SK-N-SH (cell line): ENCODE data around the gene CTTN. TPM values are rescaled to one million over a fixed set of nuclear protein-coding genes. Genes with fewer than 3 reads are reported as not detected.

Source experiments
- CTCF ChIA-PET: fragments of 300-600, 350-600 bp; formaldehyde crosslinking; extraction: SDS; loops from one replicate; lab custom pipeline; 2021; lab: Yijun Ruan, JAX
- POLR2A ChIA-PET: fragments of 350-600 bp; sonication (Branson Sonifier 250); formaldehyde crosslinking; extraction: SDS; loops from one replicate; lab custom pipeline; 2020; ENCODE audit warnings: antibody characterized with exemption, inconsistent platforms; lab: Yijun Ruan, JAX
- DNase-seq: peaks from one replicate; pipeline ENCODE4 v3.0.0; 2012
- H2AFZ ChIP-seq: fragments of 200-600 bp; sonication (generic); 2 replicates; pipeline ENCODE4 v1.8.1; 2016; ENCODE audit warnings: antibody characterized with exemption, mild to moderate bottlenecking, low read depth
- H3F3A ChIP-seq: fragments of 200-600 bp; sonication (generic); replicated peaks from 2 replicates; pipeline ENCODE3; 2016; ENCODE audit warnings: antibody characterized with exemption, mild to moderate bottlenecking; ENCODE audit not compliant: insufficient read depth
- H3K27ac ChIP-seq, 2 experiments: fragments of 200-500 bp in 1 of 2; fragments of 200-600 bp in 1 of 2; sonication (Bioruptor generic) in 1 of 2; sonication (generic), shearing (Covaris generic) in 1 of 2; 2 replicates each; pipeline versions ENCODE4 v1.5.1 to v1.6.1; 2014 to 2016; ENCODE audit warnings: low read depth in 2 of 2, inconsistent platforms in 1 of 2, low read length in 1 of 2, mild to moderate bottlenecking in 1 of 2, mixed read lengths in 1 of 2
- H3K27me3 ChIP-seq: fragments of 200-600 bp; sonication (generic), shearing (Covaris generic); 2 replicates; pipeline ENCODE4 v1.6.1; 2016; ENCODE audit warnings: mixed run types; ENCODE audit not compliant: insufficient read depth
- H3K36me3 ChIP-seq, 2 experiments: fragments of 200-500 bp in 1 of 2; fragments of 200-600 bp in 1 of 2; sonication (Bioruptor generic) in 1 of 2; sonication (generic) in 1 of 2; replicated peaks in 1 of 2; 2 replicates each; pipeline versions ENCODE3 to v1.5.1; 2014 to 2016; ENCODE audit warnings: low read length in 1 of 2, mild to moderate bottlenecking in 1 of 2; ENCODE audit not compliant: insufficient read depth in 2 of 2, control insufficient read depth in 1 of 2
- H3K4me1 ChIP-seq, 2 experiments: fragments of 200-500 bp in 1 of 2; fragments of 200-600 bp in 1 of 2; sonication (Bioruptor generic) in 1 of 2; sonication (generic), shearing (Covaris generic) in 1 of 2; 2 replicates each; pipeline versions ENCODE4 v1.5.1 to v1.6.1; 2014 to 2016; ENCODE audit warnings: low read depth in 1 of 2, low read length in 1 of 2, mixed run types in 1 of 2; ENCODE audit not compliant: insufficient read depth in 2 of 2, control insufficient read depth in 1 of 2
- H3K4me2 ChIP-seq: fragments of 200-600 bp; sonication (generic), shearing (Covaris generic); 2 replicates; pipeline ENCODE4 v1.6.1; 2017; ENCODE audit warnings: mixed run types
- H3K4me3 ChIP-seq, 2 experiments: fragments of 200-500 bp in 1 of 2; fragments of 200-600 bp in 1 of 2; sonication (Bioruptor generic) in 1 of 2; sonication (generic), shearing (Covaris generic) in 1 of 2; 2 replicates each; pipeline versions ENCODE4 v1.5.1 to v1.8.1; 2014 to 2016; ENCODE audit warnings: low read depth in 2 of 2, inconsistent platforms in 1 of 2, low read length in 1 of 2, mild to moderate bottlenecking in 1 of 2, mixed read lengths in 1 of 2, moderate library complexity in 1 of 2
- H3K79me2 ChIP-seq: fragments of 200-600 bp; sonication (generic); 2 replicates; pipeline ENCODE4 v1.8.1; 2017; ENCODE audit warnings: mild to moderate bottlenecking; ENCODE audit not compliant: insufficient read depth
- H3K9ac ChIP-seq: fragments of 200-600 bp; sonication (generic); 2 replicates; pipeline ENCODE4 v1.6.1; 2017; ENCODE audit warnings: mixed run types
- H3K9me2 ChIP-seq: fragments of 200-600 bp; sonication (generic); 2 replicates; pipeline ENCODE4 v1.6.1; 2017; ENCODE audit warnings: mixed run types
- H3K9me3 ChIP-seq: fragments of 200-600 bp; sonication (generic); 2 replicates; pipeline ENCODE4 v1.6.1; 2017; ENCODE audit warnings: mixed run types, mild to moderate bottlenecking, moderate library complexity
- H4K20me1 ChIP-seq: fragments of 200-600 bp; sonication (generic); 2 replicates; pipeline ENCODE4 v1.6.1; 2017; ENCODE audit warnings: mild to moderate bottlenecking, mixed run types; ENCODE audit not compliant: insufficient read depth
- CTCF ChIP-seq: fragments of 200-600 bp; sonication (generic); IDR thresholded peaks from 2 replicates; pipeline ENCODE4 v1.6.1; 2017; ENCODE audit warnings: antibody characterized with exemption, mild to moderate bottlenecking, moderate library complexity
- ELF1 ChIP-seq: IDR thresholded peaks from 2 replicates; pipeline ENCODE4 v1.4.0; 2012
- EP300 ChIP-seq, 2 experiments: IDR thresholded peaks; 2 replicates each; pipeline versions ENCODE4 v1.4.0 to v1.6.1; 2012; ENCODE audit warnings: borderline replicate concordance in 1 of 2, low read depth in 1 of 2, low read length in 1 of 2
- EZH2phosphoT487 ChIP-seq: fragments of 200-600 bp; sonication (generic); IDR thresholded peaks from 2 replicates; pipeline ENCODE4 v1.6.1; 2017; ENCODE audit warnings: low read depth, mixed run types, mild to moderate bottlenecking, antibody characterized with exemption, moderate library complexity, borderline replicate concordance
- FOXJ3 ChIP-seq: sonication (generic); formaldehyde crosslinking; IDR thresholded peaks from 2 replicates; pipeline ENCODE4 v1.5.1; 2020; ENCODE audit warnings: mild to moderate bottlenecking, missing genetic modification reagents
- FOXM1 ChIP-seq: IDR thresholded peaks from 2 replicates; pipeline ENCODE4 v1.4.0; 2012; ENCODE audit warnings: low read depth, mild to moderate bottlenecking
- GATA2 ChIP-seq: sonication (generic); formaldehyde crosslinking; IDR thresholded peaks from 2 replicates; pipeline ENCODE4 v1.5.0; 2020; ENCODE audit warnings: mild to moderate bottlenecking, missing genetic modification reagents
- MXI1 ChIP-seq: IDR thresholded peaks from 2 replicates; pipeline ENCODE4 v1.6.1; 2012; ENCODE audit warnings: mild to moderate bottlenecking, low read depth, low read length, improper control_type of control experiment
- NFIC ChIP-seq: IDR thresholded peaks from 2 replicates; pipeline ENCODE4 v1.4.0; 2012; ENCODE audit warnings: borderline replicate concordance
- NRF1 ChIP-seq: IDR thresholded peaks from 2 replicates; pipeline ENCODE4 v1.6.1; 2012; ENCODE audit warnings: low read depth, mild to moderate bottlenecking, low read length
- PBX3 ChIP-seq: IDR thresholded peaks from 2 replicates; pipeline ENCODE4; 2012
- POLR2AphosphoS5 ChIP-seq: IDR thresholded peaks from 2 replicates; pipeline ENCODE4 v1.6.1; 2012; ENCODE audit warnings: low read depth, low read length
- RAD21 ChIP-seq: IDR thresholded peaks from 2 replicates; pipeline ENCODE4 v1.6.1; 2012; ENCODE audit warnings: mild to moderate bottlenecking, low read length
- RCOR1 ChIP-seq: fragments of 150-350 bp; IDR thresholded peaks from 2 replicates; pipeline ENCODE4 v1.6.1; 2017; ENCODE audit warnings: antibody characterized with exemption, low read length
- REST ChIP-seq: IDR thresholded peaks from 2 replicates; pipeline ENCODE4 v1.6.1; 2012; ENCODE audit warnings: mild to moderate bottlenecking, low read depth, low read length, moderate library complexity
- SIN3A ChIP-seq: IDR thresholded peaks from 2 replicates; pipeline ENCODE4 v1.6.1; 2012; ENCODE audit warnings: low read depth, mild to moderate bottlenecking, low read length, moderate library complexity, borderline replicate concordance
- TAF1 ChIP-seq: IDR thresholded peaks from 2 replicates; pipeline ENCODE4 v1.6.1; 2012; ENCODE audit warnings: low read depth, mild to moderate bottlenecking, low read length, moderate library complexity, borderline replicate concordance
- TCF12 ChIP-seq: IDR thresholded peaks from 2 replicates; pipeline ENCODE4 v1.4.0; 2012
- TEAD4 ChIP-seq: IDR thresholded peaks from 2 replicates; pipeline ENCODE4 v1.4.0; 2012; ENCODE audit warnings: mild to moderate bottlenecking, borderline replicate concordance; ENCODE audit not compliant: insufficient read depth
- USF2 ChIP-seq: fragments of 150-350 bp; IDR thresholded peaks from 2 replicates; pipeline ENCODE4 v1.6.1; 2017; ENCODE audit warnings: antibody characterized with exemption, low read length, low read depth, borderline replicate concordance
- WGBS: methylation state at CpG from one replicate; pipeline ENCODE4 v1.1.6; 2017; ENCODE audit warnings: low lambda C conversion rate; 5-methylcytosine and 5-hydroxymethylcytosine counted together
- polyA plus RNA-seq, 3 experiments: library from polyadenylated mRNA; depleted of rRNA; stranded (reverse); fragments of >200 nt; gene quantifications; 2 replicates each; pipeline ENCODE4 v1.2.3, GENCODE V29; 2012

Gene CTTN
- polyA plus RNA-seq, 1 of the 3 experiments (the other 2 are of a cell fraction), result 243 TPM

- CTCF ChIA-PET, result interaction anchor here (1.6 to 1.8 kb wide), 2 partner anchors 9 to 297 kb away, joined by 7 to 13 read pairs; no protein-coding TSS in a partner anchor
- DNase-seq, result no peak
- H3F3A ChIP-seq, result no peaks in the 10 kb centered on the region
- POLR2A ChIA-PET, result no interaction called here
- H2AFZ ChIP-seq, result no peak overlapping the region
- no peak overlapping the region for H3K4me2 ChIP-seq
- H3K27me3 ChIP-seq, result no peaks in the 10 kb centered on the region
- 14% methylated on average over 2 of the region's 2 CpGs for WGBS
- H3K9ac ChIP-seq, result no peak overlapping the region
- no peak overlapping the region for H3K27ac ChIP-seq
- H3K36me3 ChIP-seq, result no peaks in the 10 kb centered on the region
- no peaks in the 10 kb centered on the region for H3K9me2 ChIP-seq
- H3K4me3 ChIP-seq, result no peak overlapping the region
- H3K79me2 ChIP-seq, result no peaks in the 10 kb centered on the region
- TF ChIP-seq REST (no peak), NRF1 (no peak), TEAD4 (no peak), USF2 (no peak), PBX3 (no peak), ELF1 (no peak), MXI1 (no peak), EP300 (IDR thresholded peaks at IDR 0.05; ENCODE audit: borderline replicate concordance in 1 of 2, low read depth in 1 of 2, low read length in 1 of 2) (no peak), RAD21 (no peak), FOXM1 (no peak), TAF1 (no peak), TCF12 (no peak), RCOR1 (no peak), NFIC (no peak), POLR2AphosphoS5 (no peak), CTCF (no peak), GATA2 (no peak), FOXJ3 (no peak), EZH2phosphoT487 (no peak), SIN3A (no peak)
- H3K9me3 ChIP-seq, result no peaks in the 10 kb centered on the region
- H4K20me1 ChIP-seq, result no peaks in the 10 kb centered on the region
- no peaks in the 10 kb centered on the region; a peak in 1 of 4 replicates for H3K4me1 ChIP-seq
These were observed 60.4 kb downstream of the CTTN start for GRCh38 chr11:70458736-70459135.
